GM18867 (cell line): ENCODE results near the gene FAM180B.
"Not testable (repeated sequence)": the region's sequence is repeated elsewhere in the genome, so short reads cannot be mapped to it uniquely, and the experiment has no call there.

Source experiments
- ATAC-seq: cut with Tn5 transposase; IDR thresholded peaks from one replicate; pipeline ENCODE4 v1.9.1; 2021; ENCODE audit warnings: mild to moderate bottlenecking, moderate library complexity; ENCODE audit not compliant: unreplicated experiment

FAM180B gene

GRCh38 chr11:47586098-47586855 is at the start of gene FAM180B:
FAM180B (plus strand) TSS chr11:47586678; CDS start chr11:47586769, 91 bp downstream.
- ATAC-seq = no peak

GRCh38 chr11:47536915-47537314 is 49.6 kb upstream of the FAM180B start:
- ATAC-seq = no peak

- ATAC-seq = no peak
Measured at GRCh38 chr11:47538741-47539565, 47.5 kb upstream of the FAM180B start.

- no peak for ATAC-seq
Measured at GRCh38 chr11:47539681-47540039, 46.8 kb upstream of the FAM180B start.

- ATAC-seq = no peak
Measured at GRCh38 chr11:47541070-47541469, 45.4 kb upstream of the FAM180B start.

- ATAC-seq = no peak
Measured at GRCh38 chr11:47545298-47545697, 41.2 kb upstream of the FAM180B start.

- ATAC-seq = not testable (repeated sequence)
Measured at GRCh38 chr11:47546274-47546673, 40.2 kb upstream of the FAM180B start.

- no peak for ATAC-seq
Measured at GRCh38 chr11:47550288-47551047, 36.0 kb upstream of the FAM180B start.

GRCh38 chr11:47551086-47551485 is 35.4 kb upstream of the FAM180B start:
- ATAC-seq = peak; percentile 25

GRCh38 chr11:47552056-47552565 is 34.4 kb upstream of the FAM180B start:
- ATAC-seq = peak; percentile 2

- ATAC-seq = peak; percentile 87
Measured at GRCh38 chr11:47552566-47553405, 33.7 kb upstream of the FAM180B start, which contains the start of gene CELF1. CELF1 (minus strand) TSS chr11:47553132; CDS start chr11:47499523, 53,609 bp downstream.

GRCh38 chr11:47553406-47553743 is 33.1 kb upstream of the FAM180B start:
- ATAC-seq = peak; percentile 29

- ATAC-seq = not testable (repeated sequence)
Measured at GRCh38 chr11:47557004-47557403, 29.5 kb upstream of the FAM180B start.

- no peak for ATAC-seq
Measured at GRCh38 chr11:47558695-47559094, 27.8 kb upstream of the FAM180B start.

GRCh38 chr11:47560426-47560825 is 26.1 kb upstream of the FAM180B start:
- ATAC-seq = no peak

- ATAC-seq = not testable (repeated sequence)
Measured at GRCh38 chr11:47562393-47562792, 24.1 kb upstream of the FAM180B start.

GRCh38 chr11:47564366-47564765 is 22.1 kb upstream of the FAM180B start:
- not testable (repeated sequence) for ATAC-seq

- no peak for ATAC-seq
Measured at GRCh38 chr11:47564933-47565339, 21.5 kb upstream of the FAM180B start.

GRCh38 chr11:47565340-47566148 is 20.9 kb upstream of the FAM180B start, which contains the start of gene PTPMT1:
PTPMT1 (plus strand) TSS chr11:47565599; CDS start chr11:47565623, 24 bp downstream.
- peak; percentile 89 for ATAC-seq
